ENCODE data around the gene SOX13. TPM values are rescaled to one million over a fixed set of nuclear protein-coding genes. Genes with fewer than 3 reads are reported as not detected.

SOX13 gene
- total RNA-seq, 1 donor from 2014 or later = 0.78 TPM

GRCh38 chr1:204132718-204133117 is 59.8 kb downstream of the SOX13 start:
- no peak for DNase-seq

GRCh38 chr1:204134103-204134502 is 61.2 kb downstream of the SOX13 start:
- DNase-seq = no peak

GRCh38 chr1:204136814-204137213 is 63.9 kb downstream of the SOX13 start:
- no peak for DNase-seq

DNA sequence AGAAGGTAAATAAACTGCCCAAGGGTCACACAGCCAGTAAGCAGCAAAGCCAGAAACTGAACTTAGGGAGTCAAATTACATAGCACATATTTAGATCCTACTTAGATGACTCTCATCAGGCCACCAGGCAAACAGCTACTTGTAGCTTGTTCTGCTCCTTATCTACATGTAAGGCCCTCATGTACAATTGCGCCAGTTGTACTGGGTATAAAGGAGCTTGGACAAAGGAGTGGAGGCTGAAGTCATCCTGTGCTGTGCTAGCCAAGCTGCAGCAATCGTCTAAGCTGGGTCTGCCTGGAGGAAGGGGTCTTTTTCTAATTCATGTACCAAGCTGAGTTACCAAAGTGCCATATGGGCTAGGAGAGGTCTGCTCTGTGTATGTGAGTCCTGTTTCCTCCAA is 66.2 kb downstream of the SOX13 start:
- DNase-seq = no peak

DNA sequence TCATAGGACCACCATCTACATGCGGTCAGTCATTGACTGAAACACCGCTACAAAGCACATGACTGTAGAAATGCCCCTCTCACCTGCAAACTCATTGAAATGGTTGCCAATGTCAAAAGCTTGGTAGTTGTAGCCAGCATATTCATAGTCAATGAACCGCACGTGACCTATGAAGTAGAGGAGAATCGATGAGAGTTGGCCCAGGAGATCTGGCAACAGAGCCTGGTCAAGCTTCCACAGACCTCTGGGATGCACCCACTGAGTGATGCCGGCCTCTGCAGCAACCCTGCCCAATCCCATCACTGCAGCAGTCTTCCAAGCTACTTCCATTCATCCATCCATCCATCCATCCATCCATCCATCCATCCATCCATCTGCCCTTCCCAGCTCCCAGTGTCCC is 67.0 kb downstream of the SOX13 start:
- no peak for DNase-seq

GRCh38 chr1:204141131-204141530 is 68.2 kb downstream of the SOX13 start:
- DNase-seq = no peak

DNA sequence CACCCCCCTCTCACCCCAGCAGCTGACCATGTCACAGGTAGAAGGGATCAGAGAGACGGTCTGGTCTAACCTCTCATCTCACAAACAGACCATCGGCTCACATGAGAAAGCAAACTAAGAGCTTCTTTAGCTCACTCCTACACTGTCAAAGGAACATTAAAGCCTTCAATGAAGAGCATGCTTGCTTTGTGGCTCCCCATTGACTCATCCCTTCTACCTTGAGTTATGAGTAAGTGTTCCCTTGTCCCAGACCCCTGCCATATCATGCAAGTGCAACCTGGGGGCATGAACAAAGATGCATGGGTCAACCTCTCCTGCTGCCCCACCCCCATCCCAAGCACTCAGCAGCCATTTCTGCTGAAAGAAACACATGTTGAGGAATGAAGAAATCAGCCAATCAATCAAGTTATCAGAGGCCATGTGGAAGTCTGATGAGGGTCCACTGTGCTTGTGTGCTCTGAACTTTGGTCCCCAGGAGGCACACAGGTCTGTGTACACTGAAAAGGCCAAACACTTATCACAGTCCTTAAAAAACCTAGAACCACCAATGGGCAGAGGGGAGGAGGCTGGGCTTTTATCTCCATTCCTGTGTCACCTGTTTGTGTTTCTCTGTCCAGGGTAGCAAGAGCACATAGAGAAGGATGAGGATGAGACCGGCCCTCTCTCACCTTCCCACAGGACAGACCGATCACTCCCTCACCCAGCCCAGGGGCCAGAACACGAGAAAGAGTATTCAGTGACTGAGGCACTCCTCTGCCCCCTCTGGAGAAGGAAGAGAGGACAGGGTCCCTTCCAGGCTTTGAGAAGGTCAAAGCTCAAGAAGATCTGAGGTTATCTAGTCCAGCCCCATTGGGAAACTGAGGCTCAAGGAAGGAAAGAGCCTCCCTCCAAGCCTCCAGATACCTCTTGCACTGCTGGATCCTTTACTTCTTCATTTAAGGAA is 69.4 kb downstream of the SOX13 start:
- DNase-seq = no peak

- no peak for DNase-seq
These were observed 70.5 kb downstream of the SOX13 start for GRCh38 chr1:204143276-204144041.

DNA sequence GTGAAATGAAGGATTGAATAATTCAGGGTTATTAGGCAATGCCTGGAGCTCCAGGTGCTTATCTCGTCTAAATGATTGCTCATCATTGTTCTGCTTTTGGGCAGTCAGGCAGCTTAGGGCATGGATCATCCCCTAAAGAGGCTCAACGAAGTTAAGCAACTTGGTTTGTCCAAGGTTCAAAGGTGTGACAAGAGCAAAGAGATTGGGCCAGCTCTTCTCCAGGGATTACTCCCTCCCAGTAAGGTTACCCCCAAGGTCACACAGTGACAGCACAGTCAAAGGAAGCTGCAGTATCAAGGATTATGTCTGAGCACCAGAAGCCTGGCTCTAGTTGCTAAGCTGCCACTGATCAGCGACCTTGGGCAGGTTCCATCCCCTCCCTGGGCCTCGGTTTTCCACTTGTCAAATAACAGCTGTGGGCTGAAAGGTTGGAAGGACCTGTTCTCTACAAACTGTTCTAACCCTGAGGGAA is 72.2 kb downstream of the SOX13 start:
- DNase-seq = no peak

- no peak for DNase-seq
These were observed 73.4 kb downstream of the SOX13 start for GRCh38 chr1:204146309-204146708.

- DNase-seq = no peak
These were observed 74.0 kb downstream of the SOX13 start for GRCh38 chr1:204146965-204147364.

GRCh38 chr1:204147406-204148383 is 74.8 kb downstream of the SOX13 start:
- DNase-seq = no peak

DNA sequence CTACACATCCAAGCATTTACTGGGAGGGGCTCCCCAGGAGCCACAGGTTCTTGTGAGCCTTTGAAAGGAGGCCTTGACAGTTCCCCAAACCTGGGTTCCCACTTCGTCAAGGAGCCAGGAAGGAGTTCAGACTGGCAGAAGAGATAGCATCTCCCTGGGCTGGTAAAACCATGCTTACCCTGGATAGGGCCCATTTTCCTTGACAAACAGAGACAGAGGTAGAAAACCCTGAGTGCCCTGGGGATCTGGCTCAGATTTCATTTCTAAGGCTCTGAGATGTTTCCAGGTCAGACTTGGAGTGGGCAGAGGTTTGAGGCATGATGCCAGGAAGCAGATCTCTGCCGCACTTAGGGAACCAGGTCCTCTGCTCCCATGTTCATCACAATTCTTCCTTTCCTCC is 76.2 kb downstream of the SOX13 start:
- DNase-seq = no peak

GRCh38 chr1:204149635-204150565 is 77.0 kb downstream of the SOX13 start:
- DNase-seq = no peak

DNA sequence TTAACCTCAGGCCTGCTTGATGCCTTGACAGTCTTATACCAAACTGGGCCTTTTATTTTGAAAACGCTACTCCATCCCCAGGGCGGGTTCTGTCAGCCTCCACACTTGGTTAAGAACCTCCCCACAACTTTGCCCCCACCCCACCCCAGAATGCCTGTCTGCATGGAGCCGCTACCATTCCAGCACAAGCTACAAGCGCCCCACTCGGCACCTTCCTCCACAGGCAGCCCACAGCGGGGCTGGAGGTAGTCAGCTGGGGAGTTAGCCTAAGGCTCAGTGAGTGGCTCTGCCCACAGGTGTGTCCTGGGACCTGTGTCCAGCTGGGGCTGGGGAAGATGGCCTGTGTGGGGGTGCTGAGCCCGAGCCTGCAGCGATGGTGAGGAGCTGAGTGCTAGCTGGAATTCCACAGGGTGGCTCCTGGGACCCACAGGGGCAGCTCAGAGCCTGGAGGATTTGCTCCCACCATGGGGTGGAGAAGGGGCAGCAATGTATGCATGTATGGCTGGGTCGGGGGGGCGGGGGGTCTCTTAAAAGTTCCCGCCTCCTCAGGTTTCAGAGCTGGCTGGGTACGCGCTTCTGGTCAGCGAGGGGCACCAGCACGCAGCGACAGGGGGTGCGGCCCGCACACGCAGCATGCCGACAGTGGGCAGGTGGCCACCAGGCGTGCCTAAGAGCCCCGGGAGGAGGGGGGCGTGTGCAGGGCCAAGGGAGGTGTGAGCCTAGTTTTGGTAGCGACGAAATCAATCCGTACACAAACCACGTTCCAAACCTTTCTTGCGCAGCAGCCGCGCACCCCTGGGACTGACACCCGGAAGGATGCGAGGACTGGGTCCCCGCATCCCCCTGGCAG is 78.0 kb downstream of the SOX13 start:
- DNase-seq = no peak

GRCh38 chr1:204151552-204152309 is 78.8 kb downstream of the SOX13 start, which contains the start of gene ETNK2:
Gene ETNK2, minus strand, starts transcription at chr1:204152044. Its CDS starts 192 bp downstream, at chr1:204151852.
- no peak for DNase-seq

- DNase-seq = no peak
These were observed 79.6 kb downstream of the SOX13 start for GRCh38 chr1:204152310-204153044.

- no peak for DNase-seq
These were observed 80.8 kb downstream of the SOX13 start for GRCh38 chr1:204153667-204154066.

All from occipital lobe (tissue), 2 donors.